SJSA1 (cell line): ENCODE results near the gene NTRK3. TPM values are rescaled to one million over a fixed set of nuclear protein-coding genes. Genes with fewer than 3 reads are reported as not detected.

Experiments
- DNase-seq, 2 experiments: peaks; one replicate each; pipeline ENCODE4 v3.0.0-alpha.2; 2015 to 2020; ENCODE audit warnings: low spot score in 2 of 2, low read depth in 1 of 2
- H3K27ac ChIP-seq: fragments of 250-450 bp; sonication (Bioruptor Pico); 2 replicates; pipeline ENCODE4 v1.5.1; 2020; ENCODE audit warnings: mild to moderate bottlenecking, moderate library complexity
- H3K27me3 ChIP-seq: fragments of 250-450 bp; sonication (Bioruptor Pico); replicated peaks from 2 replicates; pipeline ENCODE4 v1.5.1; 2020; ENCODE audit warnings: mild to moderate bottlenecking, moderate library complexity
- H3K36me3 ChIP-seq: fragments of 250-450 bp; sonication (Bioruptor Pico); 2 replicates; pipeline ENCODE4 v1.5.1; 2020; ENCODE audit warnings: mild to moderate bottlenecking
- H3K4me1 ChIP-seq: fragments of 250-450 bp; sonication (Bioruptor Pico); replicated peaks from 2 replicates; pipeline ENCODE4 v1.6.1; 2021; ENCODE audit warnings: mild to moderate bottlenecking
- H3K4me3 ChIP-seq: fragments of 250-450 bp; sonication (Bioruptor Pico); 2 replicates; pipeline ENCODE4 v1.5.1; 2020; ENCODE audit warnings: mild to moderate bottlenecking
- H3K9me3 ChIP-seq: fragments of 250-450 bp; sonication (Bioruptor Pico); replicated peaks from 2 replicates; pipeline ENCODE4 v1.5.1; 2020; ENCODE audit warnings: mild to moderate bottlenecking
- total RNA-seq: library from RNA; depleted of rRNA; stranded (reverse); fragments of >200 nt; shearing (Covaris generic); gene quantifications from 2 replicates; pipeline ENCODE4 v1.2.3, GENCODE V29; 2014

Gene NTRK3
- total RNA-seq, 1 experiment from 2014 or later, result not detected

DNA sequence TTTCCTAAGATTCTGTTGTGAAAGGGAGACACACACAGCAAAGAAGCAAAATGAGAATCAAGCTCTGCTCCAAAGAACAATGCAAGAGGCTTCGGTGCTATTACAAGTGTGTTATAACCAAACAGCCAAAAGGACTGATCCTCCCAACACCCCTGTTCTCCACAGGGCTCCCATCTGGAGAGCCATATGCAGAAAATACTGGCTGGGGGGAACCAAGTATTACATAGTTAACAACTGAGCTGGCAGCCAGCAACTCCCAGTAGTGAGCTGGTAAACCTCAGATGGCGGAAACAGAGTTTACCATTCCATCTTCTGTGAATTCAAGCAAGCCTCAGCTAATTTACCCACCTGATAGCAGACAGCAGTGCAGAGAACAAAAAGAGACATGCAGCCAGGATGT is 156.4 kb downstream of the NTRK3 start:
- Histone ChIP-seq H3K27ac (no peak overlapping the region), H3K4me3 (no peak overlapping the region)

DNA sequence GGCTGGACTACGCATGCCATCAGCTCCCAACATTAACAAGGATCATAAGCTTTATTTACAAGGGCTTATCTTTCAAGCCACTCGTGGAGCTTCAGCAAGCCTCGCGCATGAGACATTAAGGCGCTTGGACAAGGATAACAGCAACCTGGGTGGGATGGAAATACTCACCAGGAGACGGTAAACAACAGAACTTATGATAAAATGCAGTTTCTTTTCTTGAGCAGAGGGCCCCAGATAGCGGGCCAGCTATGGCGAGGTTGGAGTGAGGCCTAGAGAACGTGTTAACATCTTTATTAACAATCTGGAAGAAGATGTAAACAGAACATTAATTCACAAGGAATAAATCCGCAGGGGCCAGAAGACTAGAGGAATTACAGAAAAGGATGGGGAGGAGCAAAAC is 158.2 kb downstream of the NTRK3 start:
- peaks cover 26% of the 10 kb centered on the region for H3K4me1 ChIP-seq
- no peaks in the 10 kb centered on the region for H3K36me3 ChIP-seq
- H3K4me3 ChIP-seq, result no peak overlapping the region
- DNase-seq, result peak; percentile 54 to 70
- H3K9me3 ChIP-seq, result no peaks in the 10 kb centered on the region; the same call in 1 of the 2 replicates
- no peaks in the 10 kb centered on the region for H3K27me3 ChIP-seq
- peak overlapping the region; percentile 48 for H3K27ac ChIP-seq

More for the DNA sequence above, 156.4 kb downstream of the NTRK3 start:
- peaks cover 26% of the 10 kb centered on the region for H3K4me1 ChIP-seq
- DNase-seq, result no peak
- H3K9me3 ChIP-seq, result no peaks in the 10 kb centered on the region; the same call in 1 of the 2 replicates
- no peaks in the 10 kb centered on the region for H3K36me3 ChIP-seq
- no peaks in the 10 kb centered on the region for H3K27me3 ChIP-seq

DNA sequence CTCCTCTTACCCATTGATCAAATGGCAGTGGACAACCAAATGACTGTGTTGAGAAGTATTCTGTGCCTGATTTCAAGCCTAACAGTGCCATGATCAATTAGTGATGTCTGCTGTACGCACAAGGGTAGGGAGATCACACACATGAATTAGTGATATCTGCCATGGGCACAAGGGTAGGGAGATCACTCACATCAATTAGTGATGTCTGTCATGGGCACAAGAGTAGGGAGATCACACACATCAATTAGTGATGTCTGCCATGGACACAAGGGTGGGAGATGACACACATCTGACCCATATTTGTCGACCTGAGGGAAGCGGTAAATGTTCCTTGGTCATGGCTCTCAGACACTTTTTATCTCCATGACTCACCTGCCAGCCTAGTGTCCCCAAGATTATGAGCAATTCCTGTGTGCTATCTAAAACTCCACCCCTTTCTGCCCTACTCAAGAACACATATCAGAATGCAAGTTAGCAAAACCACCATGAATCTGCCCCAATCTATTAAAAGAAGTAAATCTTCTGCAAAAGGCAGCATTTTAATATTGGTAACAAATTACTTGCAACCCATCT is 165.0 kb downstream of the NTRK3 start:
- H3K4me3 ChIP-seq, result no peak overlapping the region
- no peak overlapping the region for H3K27ac ChIP-seq
- no peaks in the 10 kb centered on the region for H3K36me3 ChIP-seq
- DNase-seq, result no peak
- no peaks in the 10 kb centered on the region for H3K9me3 ChIP-seq
- H3K4me1 ChIP-seq, result no peaks in the 10 kb centered on the region
- H3K27me3 ChIP-seq, result no peaks in the 10 kb centered on the region

DNA sequence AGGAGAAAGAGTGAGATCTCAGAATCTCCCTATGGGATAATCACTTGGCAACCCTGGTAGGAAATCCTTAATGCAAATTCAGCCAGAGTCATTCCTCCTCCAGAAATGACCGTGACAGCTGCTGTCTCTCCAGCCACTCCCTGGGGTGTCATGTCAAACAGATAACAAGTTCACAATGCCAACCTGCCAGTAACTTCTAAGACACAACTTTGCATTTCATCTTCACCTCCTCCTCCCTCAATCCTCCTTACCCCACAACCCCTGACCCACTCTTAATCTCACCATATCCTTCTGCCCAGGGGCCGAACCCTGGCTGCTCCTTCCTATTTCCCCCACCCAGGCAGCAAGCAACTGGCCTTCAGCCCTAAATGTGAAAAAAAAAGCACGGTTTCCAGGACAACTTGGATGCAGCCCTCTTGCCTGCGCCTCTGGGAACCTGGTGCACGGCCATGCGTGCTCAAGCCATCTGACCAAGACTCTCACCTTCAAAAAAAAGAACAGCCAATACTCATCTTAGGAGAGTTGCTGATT is 166.0 kb downstream of the NTRK3 start:
- Histone ChIP-seq H3K9me3 (no peaks in the 10 kb centered on the region), H3K27me3 (no peaks in the 10 kb centered on the region), H3K27ac (no peak overlapping the region), H3K4me3 (no peak overlapping the region), H3K36me3 (no peaks in the 10 kb centered on the region), H3K4me1 (no peaks in the 10 kb centered on the region)
- no peak for DNase-seq

DNA sequence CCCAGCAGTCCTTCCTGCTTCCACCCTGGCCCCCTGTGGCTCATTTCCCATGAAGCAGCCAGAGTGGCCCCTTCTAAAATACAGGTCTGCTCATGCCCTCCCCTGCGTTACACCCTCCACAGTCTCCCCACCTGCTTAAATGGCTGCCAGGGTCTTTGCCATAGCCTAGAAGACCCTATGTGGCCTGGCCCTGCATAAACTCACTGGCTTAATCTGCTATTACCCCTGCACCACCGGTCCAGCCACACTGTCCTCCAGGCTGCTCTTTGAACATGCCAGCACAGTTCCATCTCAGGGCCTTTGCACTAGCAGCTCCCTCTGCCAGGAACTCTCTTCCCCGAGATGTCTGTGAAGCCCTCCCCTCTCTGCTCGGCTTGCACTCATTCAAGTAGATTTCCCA is 166.8 kb downstream of the NTRK3 start:
- no peak for DNase-seq
- H3K27me3 ChIP-seq, result no peaks in the 10 kb centered on the region
- H3K4me1 ChIP-seq, result no peaks in the 10 kb centered on the region
- no peaks in the 10 kb centered on the region for H3K36me3 ChIP-seq
- H3K27ac ChIP-seq, result no peak overlapping the region
- no peak overlapping the region for H3K4me3 ChIP-seq
- H3K9me3 ChIP-seq, result no peaks in the 10 kb centered on the region

DNA sequence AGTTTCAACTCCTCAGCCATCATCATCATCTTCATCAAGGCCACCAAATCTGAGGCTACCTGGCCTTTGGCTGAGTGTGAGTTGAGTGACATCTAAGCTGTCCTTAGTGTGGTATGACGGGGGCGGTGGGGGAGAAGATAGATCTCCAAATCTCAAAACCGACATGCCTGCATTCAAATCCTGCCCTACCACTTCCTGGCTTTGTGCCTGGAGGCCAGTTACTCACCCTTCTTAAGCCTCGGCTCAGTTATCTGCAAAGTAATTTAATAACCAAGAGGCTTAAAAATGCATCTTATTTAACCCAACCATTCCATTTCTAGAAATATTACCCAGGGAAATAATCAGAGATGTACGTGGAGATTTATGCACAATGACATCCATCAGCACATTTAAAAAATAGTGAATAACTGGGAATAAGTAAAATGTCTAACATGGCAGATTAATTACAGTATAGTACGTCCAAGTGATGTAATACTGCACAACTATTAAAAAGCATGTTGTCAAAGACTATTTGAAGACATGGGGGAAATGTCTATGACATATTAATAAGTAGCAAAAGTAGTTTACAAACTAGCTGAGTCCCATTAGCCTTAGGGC is 167.4 kb downstream of the NTRK3 start:
- H3K4me1 ChIP-seq, result no peaks in the 10 kb centered on the region
- no peak overlapping the region for H3K4me3 ChIP-seq
- H3K36me3 ChIP-seq, result no peaks in the 10 kb centered on the region
- H3K9me3 ChIP-seq, result no peaks in the 10 kb centered on the region
- no peak overlapping the region for H3K27ac ChIP-seq
- H3K27me3 ChIP-seq, result no peaks in the 10 kb centered on the region
- DNase-seq, result no peak

DNA sequence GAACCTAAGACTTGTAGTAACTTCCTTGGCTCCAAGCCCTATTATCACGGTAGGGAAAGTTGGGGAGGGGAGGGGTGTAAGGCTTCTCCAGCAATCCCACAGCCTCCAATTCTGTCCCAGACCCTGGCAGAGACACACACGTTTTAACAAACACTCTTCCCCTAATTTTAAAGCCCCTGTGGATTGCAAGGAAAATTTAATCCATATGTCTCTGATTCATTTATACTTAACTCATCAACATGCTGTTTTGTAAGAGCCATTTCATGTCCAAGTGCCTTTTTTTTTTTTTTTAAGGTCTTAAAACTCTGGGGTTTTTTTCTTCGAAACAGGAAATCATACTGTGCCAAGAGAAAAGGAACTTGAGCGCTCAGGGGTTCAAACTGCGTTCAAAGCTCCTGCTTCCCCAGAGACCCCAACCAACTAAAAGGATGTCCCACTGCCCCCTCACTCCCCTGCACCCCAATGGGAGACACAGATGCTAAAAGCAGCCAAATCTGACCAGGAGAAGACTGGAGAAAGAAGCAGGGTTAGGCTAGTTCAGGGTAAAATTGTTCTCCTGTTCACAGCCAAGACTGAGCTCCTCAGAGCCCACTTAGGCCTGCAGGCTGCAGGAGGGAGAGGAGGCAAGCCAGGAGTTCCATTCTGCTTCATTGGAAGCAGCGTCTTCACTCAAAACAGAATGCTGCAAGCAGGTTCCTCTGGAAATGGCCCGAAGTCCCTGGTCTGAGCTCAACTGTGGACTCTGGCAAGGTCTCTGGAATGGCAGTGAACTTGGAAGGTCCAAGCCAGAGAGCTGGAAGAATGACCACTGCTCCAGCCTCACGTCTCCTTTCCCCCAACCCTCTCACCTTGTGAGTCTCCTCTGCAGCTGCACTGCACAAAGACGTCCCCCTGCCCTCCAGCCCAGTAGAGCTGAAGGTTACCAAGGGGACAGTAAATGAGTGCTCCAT is 172.5 kb downstream of the NTRK3 start:
- H3K9me3 ChIP-seq, result no peaks in the 10 kb centered on the region
- H3K27ac ChIP-seq, result no peak overlapping the region
- H3K4me1 ChIP-seq, result no peaks in the 10 kb centered on the region
- H3K27me3 ChIP-seq, result no peaks in the 10 kb centered on the region
- no peaks in the 10 kb centered on the region for H3K36me3 ChIP-seq
- H3K4me3 ChIP-seq, result no peak overlapping the region
- no peak for DNase-seq

DNA sequence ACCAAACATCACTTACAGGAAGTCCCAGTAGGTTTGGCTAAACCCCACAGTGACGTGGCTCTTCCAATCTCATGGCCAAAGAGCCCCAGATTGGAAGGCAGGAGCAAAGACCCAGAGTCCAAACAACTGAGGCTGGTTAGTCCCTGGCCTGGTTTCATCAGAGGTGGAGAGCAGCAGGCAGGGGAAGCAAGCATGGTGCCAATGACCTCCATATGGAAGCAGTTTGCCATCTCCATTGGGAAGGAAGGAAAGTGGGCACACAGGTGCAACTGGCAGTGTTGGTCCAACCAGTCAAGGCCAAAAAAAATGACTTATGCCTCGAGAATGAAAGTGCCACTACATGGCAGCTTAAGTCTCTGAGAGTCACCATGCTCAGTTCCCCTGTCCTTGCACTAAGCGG is 175.9 kb downstream of the NTRK3 start:
- H3K9me3 ChIP-seq, result no peaks in the 10 kb centered on the region
- DNase-seq, result no peak
- H3K27ac ChIP-seq, result no peak overlapping the region
- H3K27me3 ChIP-seq, result no peaks in the 10 kb centered on the region
- no peak overlapping the region for H3K4me3 ChIP-seq
- H3K36me3 ChIP-seq, result no peaks in the 10 kb centered on the region
- no peaks in the 10 kb centered on the region for H3K4me1 ChIP-seq

DNA sequence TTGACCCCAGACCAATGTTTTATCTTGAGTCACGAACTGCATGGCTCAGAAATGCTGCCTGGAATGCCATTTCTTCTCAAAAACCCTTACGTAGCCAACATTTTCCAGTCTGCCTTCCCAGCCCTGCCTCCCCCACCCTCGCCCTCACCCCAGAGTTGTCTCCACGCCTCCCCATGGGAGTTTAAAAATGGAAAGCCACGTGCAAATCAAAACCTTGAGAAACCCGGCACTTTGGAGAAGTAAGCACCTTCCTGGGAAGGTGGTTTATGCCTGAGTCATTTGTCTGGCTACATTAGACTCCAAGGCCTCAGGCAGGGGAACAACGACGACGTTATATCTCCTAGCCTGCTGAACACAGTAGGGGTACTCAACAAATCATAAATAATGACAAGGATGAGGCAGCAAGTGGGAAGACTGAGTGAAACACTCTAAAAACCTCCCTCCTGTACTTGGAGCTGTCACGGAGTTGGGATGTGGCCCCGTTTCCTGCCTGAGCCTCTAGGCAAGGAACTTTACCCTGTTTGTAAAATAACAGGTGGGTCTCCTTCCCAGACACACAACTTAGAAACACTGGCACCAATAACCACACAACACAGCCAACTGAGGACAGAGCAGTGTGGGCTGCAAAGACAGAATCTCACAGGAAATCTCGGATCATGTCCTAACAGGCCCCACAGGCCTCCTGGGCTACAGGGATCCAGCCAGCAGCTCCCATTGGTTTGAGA is 179.1 kb downstream of the NTRK3 start:
- Histone ChIP-seq H3K9me3 (no peaks in the 10 kb centered on the region), H3K27ac (no peak overlapping the region), H3K4me1 (no peaks in the 10 kb centered on the region), H3K36me3 (no peaks in the 10 kb centered on the region), H3K27me3 (no peaks in the 10 kb centered on the region), H3K4me3 (no peak overlapping the region)
- DNase-seq, result no peak

DNA sequence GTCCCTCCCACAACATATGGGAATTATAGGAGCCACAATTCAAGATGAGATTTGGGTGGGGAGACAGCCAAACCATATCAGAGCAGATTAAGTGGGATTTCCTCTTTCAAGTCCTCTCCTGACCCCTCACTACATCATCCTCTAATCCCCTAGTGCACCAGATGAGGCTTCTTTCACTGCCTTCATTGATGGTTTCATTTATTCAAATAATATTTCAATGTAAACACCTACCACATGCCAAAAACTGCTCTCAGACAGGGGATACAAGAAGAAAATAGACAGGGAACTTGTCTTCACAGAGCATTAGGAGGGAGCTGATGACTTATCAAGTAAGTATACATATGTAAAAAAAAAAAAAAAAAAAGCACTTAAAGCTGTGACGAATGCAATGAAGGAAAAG is 180.2 kb downstream of the NTRK3 start:
- H3K4me1 ChIP-seq, result no peaks in the 10 kb centered on the region
- H3K9me3 ChIP-seq, result no peaks in the 10 kb centered on the region
- H3K4me3 ChIP-seq, result no peak overlapping the region
- no peaks in the 10 kb centered on the region for H3K27me3 ChIP-seq
- no peak for DNase-seq
- no peak overlapping the region for H3K27ac ChIP-seq
- no peaks in the 10 kb centered on the region for H3K36me3 ChIP-seq

DNA sequence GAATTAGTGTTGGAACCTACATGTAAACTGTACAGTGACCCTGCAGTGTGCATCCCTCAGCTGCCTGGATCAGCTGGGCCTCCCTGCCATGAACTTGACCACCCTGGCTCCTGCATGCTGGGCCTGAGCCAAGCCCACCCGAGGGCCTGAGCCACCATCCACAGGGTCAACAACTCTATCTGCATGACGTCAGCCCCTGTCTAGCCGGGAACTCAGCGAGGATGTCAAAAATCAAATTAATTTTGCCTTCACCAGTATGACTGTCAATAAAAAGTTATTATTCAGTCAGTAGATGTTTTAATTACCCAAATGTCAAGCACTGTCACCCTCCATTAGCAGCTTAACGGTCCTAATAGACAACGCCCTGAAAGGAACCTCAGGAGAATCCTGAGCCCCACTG is 181.4 kb downstream of the NTRK3 start:
- no peak overlapping the region for H3K4me3 ChIP-seq
- DNase-seq, result no peak
- H3K27me3 ChIP-seq, result no peaks in the 10 kb centered on the region
- H3K9me3 ChIP-seq, result no peaks in the 10 kb centered on the region
- no peak overlapping the region for H3K27ac ChIP-seq
- H3K36me3 ChIP-seq, result no peaks in the 10 kb centered on the region
- H3K4me1 ChIP-seq, result no peaks in the 10 kb centered on the region

DNA sequence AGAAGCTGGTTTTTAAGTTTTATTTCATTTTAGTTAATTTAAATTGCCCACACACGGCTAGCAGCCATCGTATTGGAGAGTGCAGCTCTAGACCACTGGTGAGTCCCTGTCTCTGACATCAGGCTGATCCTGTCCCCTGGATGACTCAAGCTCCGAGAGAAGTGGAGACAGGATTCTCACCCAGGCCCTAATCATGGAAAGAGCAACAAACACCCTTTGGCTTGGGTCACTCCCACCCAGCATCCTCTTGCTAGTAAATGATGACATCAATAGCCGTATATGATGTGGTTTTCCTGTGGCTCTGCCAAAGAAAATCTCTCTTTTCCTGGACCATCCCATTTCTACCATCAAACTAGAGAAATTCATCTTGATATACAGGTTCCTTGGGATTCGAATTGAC is 182.2 kb downstream of the NTRK3 start:
- Histone ChIP-seq H3K27ac (no peak overlapping the region), H3K4me3 (no peak overlapping the region), H3K36me3 (no peaks in the 10 kb centered on the region), H3K4me1 (no peaks in the 10 kb centered on the region), H3K9me3 (no peaks in the 10 kb centered on the region), H3K27me3 (no peaks in the 10 kb centered on the region)
- DNase-seq, result no peak

DNA sequence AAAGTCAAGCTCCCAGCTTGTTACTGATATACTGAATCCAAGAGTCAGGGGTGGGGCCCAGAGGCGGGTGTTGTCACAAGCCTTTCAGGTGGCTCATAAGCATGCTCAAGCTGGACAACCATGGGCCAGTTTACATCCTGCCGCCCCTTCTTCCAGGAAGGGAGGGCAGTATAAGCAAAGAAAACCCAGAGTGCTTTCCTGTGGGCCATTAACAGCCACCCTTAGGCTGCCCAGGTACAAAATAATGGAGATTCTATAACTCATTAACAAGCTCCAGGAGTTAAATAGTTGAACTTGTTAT is 183.2 kb downstream of the NTRK3 start:
- Histone ChIP-seq H3K9me3 (no peaks in the 10 kb centered on the region), H3K27ac (no peak overlapping the region), H3K36me3 (no peaks in the 10 kb centered on the region), H3K4me1 (no peaks in the 10 kb centered on the region), H3K4me3 (no peak overlapping the region), H3K27me3 (no peaks in the 10 kb centered on the region)
- DNase-seq, result no peak
